Measurements from ENCODE around the gene ZNF670. TPM values are rescaled to one million over a fixed set of nuclear protein-coding genes. Genes with fewer than 3 reads are reported as not detected.
"Not testable (repeated sequence)": the region's sequence is repeated elsewhere in the genome, so short reads cannot be mapped to it uniquely, and the experiment has no call there.

Gene ZNF670
- total RNA-seq, 2 experiments from 2014 or later = 3.6 to 4.1 TPM

DNA sequence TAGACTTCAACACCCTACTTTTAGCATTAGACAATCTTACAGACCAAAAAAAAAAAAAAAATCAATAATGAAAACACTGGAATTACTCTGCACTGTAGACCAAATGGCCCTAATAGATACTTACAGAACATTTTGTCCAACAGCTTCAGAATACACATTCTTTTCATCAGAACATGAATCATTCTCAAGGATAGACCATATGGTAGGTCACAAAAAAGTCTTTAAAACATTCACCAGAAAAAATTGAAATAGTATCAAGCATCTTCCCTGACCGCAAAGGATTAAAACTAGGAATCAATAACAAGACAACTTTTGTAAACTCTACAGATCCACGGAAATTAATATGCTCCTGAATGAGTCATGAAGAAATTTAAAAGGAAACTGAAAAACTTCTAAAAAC lies 22.5 kb downstream of the ZNF670 start:
- ChIA-PET POLR2A (no interaction called here), CTCF (no interaction called here)

DNA sequence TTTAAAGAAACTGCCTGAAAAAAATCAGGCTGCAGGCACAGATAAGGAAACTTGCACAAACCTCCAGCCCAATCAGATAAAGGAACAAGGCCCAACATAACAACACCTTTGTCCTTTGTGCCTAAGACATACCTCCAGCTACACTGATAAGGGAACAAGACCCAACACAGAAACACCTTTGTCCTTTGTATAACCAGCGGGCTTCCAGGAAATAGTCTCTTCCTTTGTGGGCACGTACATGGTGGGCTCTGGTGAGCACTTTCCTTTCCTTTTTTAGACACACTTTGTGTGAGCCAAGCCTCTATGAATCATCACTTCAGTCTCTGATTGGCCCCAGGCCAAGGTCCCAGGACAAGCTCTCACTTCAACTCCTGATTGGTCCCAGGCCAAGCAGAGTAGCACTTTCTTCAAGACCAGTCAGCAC lies 23.6 kb downstream of the ZNF670 start:
- ChIA-PET CTCF (no interaction called here), POLR2A (no interaction called here)

DNA sequence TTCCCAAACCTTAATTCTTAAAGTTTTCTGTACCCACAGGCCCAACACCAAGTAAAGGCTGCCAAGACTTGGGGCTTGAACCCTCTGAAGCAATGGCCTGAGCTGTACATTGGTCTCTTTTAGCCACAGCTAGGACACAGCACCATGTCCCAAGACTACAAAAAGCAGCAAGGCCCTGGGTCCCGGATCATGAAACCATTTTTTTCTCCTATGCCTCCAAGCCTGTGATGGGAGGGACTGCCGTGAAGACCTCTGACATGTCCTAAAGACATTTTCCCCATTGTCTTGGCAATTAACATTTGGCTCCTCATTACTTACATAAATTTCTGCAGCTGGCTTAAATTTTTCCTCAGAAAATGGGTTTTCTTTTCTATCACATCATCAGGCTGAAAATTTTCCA lies 30.9 kb downstream of the ZNF670 start:
- POLR2A ChIA-PET = no interaction called here
- CTCF ChIA-PET = no interaction called here

DNA sequence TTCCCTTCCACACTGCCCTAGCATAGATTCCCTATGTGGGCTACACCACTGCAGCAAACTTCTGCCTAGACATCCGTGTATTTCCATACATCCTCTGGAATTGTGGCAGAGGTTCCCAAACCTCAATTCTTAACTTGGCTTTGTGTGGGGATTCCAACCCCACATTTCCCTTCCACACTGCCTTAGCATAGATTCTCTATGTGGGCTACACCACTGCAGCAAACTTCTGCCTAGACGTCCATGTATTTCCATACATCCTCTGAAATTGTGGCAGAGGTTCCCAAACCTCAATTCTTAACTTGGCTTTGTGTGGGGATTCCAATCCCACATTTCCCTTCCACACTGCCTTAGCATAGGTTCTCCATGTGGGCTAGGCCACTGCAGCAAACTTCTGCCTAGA lies 31.4 kb downstream of the ZNF670 start:
- ChIA-PET CTCF (no interaction called here), POLR2A (no interaction called here)

GRCh38 chr1:247043406-247043805 lies 35.2 kb downstream of the ZNF670 start:
- CTCF ChIA-PET = no interaction called here

GRCh38 chr1:247037511-247038320 lies 40.9 kb downstream of the ZNF670 start:
- ChIA-PET POLR2A (no interaction called here), CTCF (no interaction called here)

More at GRCh38 chr1:247043406-247043805, 35.2 kb downstream of the ZNF670 start:
- POLR2A ChIA-PET = no interaction called here

GRCh38 chr1:247032306-247032705 lies 46.3 kb downstream of the ZNF670 start:
- CTCF ChIA-PET, POLR2A ChIA-PET: not testable (repeated sequence)

Other genes starting within 250 kb of the ZNF670 start
- 10 to 100 TPM; 57.6 to 62.0 TPM for gene AHCTF1, start 146.9 kb downstream of the ZNF670 start, total RNA-seq
- under 1 TPM; 0.38 to 0.63 TPM for gene ZNF695, start 70.8 kb downstream of the ZNF670 start, total RNA-seq
- gene ZNF669, start 25.5 kb upstream of the ZNF670 start, total RNA-seq = 1 to 10 TPM; 7.2 to 8.7 TPM
- 10 to 100 TPM; 19.4 to 21.9 TPM for gene ZNF124, start 93.2 kb upstream of the ZNF670 start, total RNA-seq
- not detected for gene VN1R5, start 177.3 kb upstream of the ZNF670 start, total RNA-seq